Breast epithelium (tissue), 3 donors: Measurements from ENCODE around the gene PCSK5.

Experiments
- CTCF ChIP-seq, 3 donors: fragments of 450-650 bp; IDR thresholded peaks; one replicate each; pipeline ENCODE4 v1.5.1; 2016 to 2017; ENCODE audit warnings: antibody characterized with exemption in 3 of 3, mild to moderate bottlenecking in 3 of 3, moderate library complexity in 3 of 3
- POLR2A ChIP-seq: fragments of 450-650 bp; IDR thresholded peaks from one replicate; pipeline ENCODE4 v1.6.1; 2016; ENCODE audit warnings: antibody characterized with exemption, mild to moderate bottlenecking, moderate library complexity
- POLR2AphosphoS5 ChIP-seq, 3 donors: sonication (generic); formaldehyde crosslinking; IDR thresholded peaks; one replicate each; pipeline ENCODE4 v1.6.1; 2017; ENCODE audit warnings: antibody characterized with exemption in 3 of 3

GRCh38 chr9:75946766-75947165 is 56.3 kb downstream of the PCSK5 start:
- TF ChIP-seq CTCF (IDR thresholded peaks at IDR 0.05): no peak
- TF ChIP-seq POLR2A: no peak
- TF ChIP-seq POLR2AphosphoS5 (IDR thresholded peaks at IDR 0.05): no peak
